Transverse colon (tissue), 4 donors: ENCODE results near the gene ZNF438. TPM values are rescaled to one million over a fixed set of nuclear protein-coding genes. Genes with fewer than 3 reads are reported as not detected.

Experiments
- DNase-seq: peaks from one replicate; pipeline ENCODE4 v3.0.0-alpha.2; 2019
- H3K27ac ChIP-seq, 4 donors: fragments of 200-600 bp; sonication (generic); 2 replicates each; pipeline ENCODE4 v1.5.1; 2016 to 2018; ENCODE audit warnings: inconsistent platforms in 4 of 4
- H3K27me3 ChIP-seq: fragments of 200-600 bp; sonication (generic); 2 replicates; pipeline ENCODE4 v1.5.1; 2017; ENCODE audit warnings: inconsistent platforms
- H3K36me3 ChIP-seq, 4 donors: fragments of 200-600 bp; sonication (generic); 2 replicates each; pipeline ENCODE4 v1.5.1; 2017 to 2019; ENCODE audit warnings: inconsistent platforms in 4 of 4
- H3K4me1 ChIP-seq, 4 donors: fragments of 200-600 bp; sonication (generic); 2 replicates each; pipeline ENCODE4 v1.5.1; 2017 to 2020; ENCODE audit warnings: inconsistent platforms in 4 of 4
- H3K4me3 ChIP-seq, 4 donors: fragments of 200-600 bp; sonication (generic); 1 replicate in 1 of 4; 2 replicates in 3 of 4; pipeline versions ENCODE4 v1.5.1 to v1.6.1; 2017 to 2019; ENCODE audit warnings: inconsistent platforms in 4 of 4
- H3K9me3 ChIP-seq, 2 donors: fragments of 200-600 bp; sonication (generic); 2 replicates each; pipeline ENCODE4 v1.5.1; 2017 to 2019; ENCODE audit warnings: inconsistent platforms in 2 of 2
- CTCF ChIP-seq, 5 experiments: fragments of 200-600 bp in 3 of 5; fragments of 450-650 bp in 2 of 5; sonication (generic) in 3 of 5; IDR thresholded peaks; 1 replicate in 2 of 5; 2 replicates in 3 of 5; pipeline ENCODE4 v1.5.1; 2016 to 2017; ENCODE audit warnings: antibody characterized with exemption in 5 of 5, inconsistent platforms in 3 of 5, mild to moderate bottlenecking in 2 of 5, moderate library complexity in 1 of 5
- EP300 ChIP-seq: sonication (generic); formaldehyde crosslinking; IDR thresholded peaks from one replicate; pipeline ENCODE4 v1.6.1; 2017; ENCODE audit warnings: antibody characterized with exemption, low read depth
- POLR2A ChIP-seq: fragments of 450-650 bp; IDR thresholded peaks from one replicate; pipeline ENCODE4 v1.6.1; 2016; ENCODE audit warnings: antibody characterized with exemption, mild to moderate bottlenecking, moderate library complexity
- POLR2AphosphoS5 ChIP-seq, 3 donors: sonication (generic); formaldehyde crosslinking; IDR thresholded peaks; one replicate each; pipeline ENCODE4 v1.6.1; 2016; ENCODE audit warnings: antibody characterized with exemption in 3 of 3
- WGBS, 2 donors: methylation state at CpG; one replicate each; pipeline ENCODE4 v1.1.5; 2018; ENCODE audit warnings: low coverage in 1 of 2; 5-methylcytosine and 5-hydroxymethylcytosine counted together
- in situ Hi-C, 4 donors: fragments of 200-750 bp; cut with MboI; loops; one replicate each; pipeline versions ENCODE4 v1.15.0 to v1.15.1; 2017; ENCODE audit warnings: low sequenced_read_pairs in 3 of 4, low pct_ligation_motif_present in 1 of 4, low pct_unique_long_range_greater_than_20kb in 1 of 4
- intact Hi-C: fragments of 100-400 bp; cut with DNase I; formaldehyde crosslinking; loops from one replicate; pipeline ENCODE4 v1.15.1; 2023; ENCODE audit warnings: low total_unique reads
- total RNA-seq, 4 donors: library from RNA; depleted of rRNA; stranded (reverse); fragments of >200 nt; gene quantifications; one replicate each; pipeline ENCODE4 v1.1.0, GENCODE V29; 2016

ZNF438 gene
- total RNA-seq, 4 donors from 2014 or later = 4.4 to 7.4 (median 6.4) TPM

DNA sequence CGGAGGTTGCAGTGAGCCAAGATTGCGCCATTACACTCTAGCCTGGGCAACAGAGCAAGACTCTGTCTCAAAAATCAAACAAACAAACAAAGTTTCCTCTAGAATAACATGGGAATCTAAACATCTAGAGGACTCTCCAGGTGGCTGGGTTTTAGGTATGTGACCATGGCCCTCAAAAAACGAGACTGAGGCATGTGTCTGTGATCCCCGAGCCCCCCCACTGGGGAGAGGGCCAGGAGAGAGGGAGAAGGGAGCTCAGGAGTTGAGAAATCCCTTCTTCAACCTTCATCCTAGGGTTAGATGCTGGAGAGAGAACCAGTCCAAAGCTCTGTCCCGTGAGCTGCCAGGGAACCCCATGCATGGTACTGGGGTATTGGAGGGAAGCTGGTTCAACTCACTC, 214.1 kb downstream of the ZNF438 start:
- Histone ChIP-seq H3K9me3 (no peaks in the 10 kb centered on the region), H3K27ac (peak overlapping the region; percentile 71 to 90 (median 76))
- intact Hi-C loops = loop anchor here (2.0 kb wide), 1 partner anchor 55 kb away; no protein-coding TSS in a partner anchor

DNA sequence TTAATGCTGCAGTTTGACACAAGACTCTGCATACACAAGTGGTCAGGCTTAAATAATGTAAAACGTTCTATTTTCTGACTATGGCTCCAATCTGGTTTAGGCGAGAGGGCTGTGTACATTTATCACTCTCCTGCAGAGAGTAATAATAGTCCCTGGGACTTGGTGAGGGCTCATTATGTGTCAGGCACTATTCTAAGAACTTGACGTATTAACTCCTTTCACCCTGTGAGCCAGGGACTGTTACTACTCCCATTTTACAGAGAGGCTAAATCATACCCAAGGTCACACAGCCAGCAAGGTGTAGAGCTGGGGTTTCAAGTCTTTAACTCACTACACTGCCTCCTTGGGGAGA, 214.9 kb downstream of the ZNF438 start:
- in situ Hi-C loops = no loop called here
- no peak for DNase-seq
- H3K27ac ChIP-seq = peak overlapping the region; percentile 71 to 90 (median 76)
- TF ChIP-seq CTCF (IDR thresholded peaks at IDR 0.05) (no peak), EP300 (no peak), POLR2A (no peak), POLR2AphosphoS5 (IDR thresholded peaks at IDR 0.05) (no peak)
- H3K9me3 ChIP-seq = no peaks in the 10 kb centered on the region
- H3K36me3 ChIP-seq = no peaks in the 10 kb centered on the region
- H3K27me3 ChIP-seq = no peaks in the 10 kb centered on the region
- H3K4me3 ChIP-seq = no peak overlapping the region
- peaks cover 14 to 68% (median 21%) of the 10 kb centered on the region in 4 donors for H3K4me1 ChIP-seq
- intact Hi-C loops = loop anchor here (2.0 kb wide), 1 partner anchor 54 kb away; no protein-coding TSS in a partner anchor
- WGBS, 2 donors = 75% methylated on average over 3 of the region's 3 CpGs; no CpG with 5 or more reads in 1 of the 2 donors

More for the DNA sequence above, 214.1 kb downstream of the ZNF438 start:
- DNase-seq = no peak
- Histone ChIP-seq H3K4me1 (peaks cover 11 to 61% (median 17%) of the 10 kb centered on the region in 4 donors), H3K27me3 (no peaks in the 10 kb centered on the region), H3K4me3 (no peak overlapping the region), H3K36me3 (no peaks in the 10 kb centered on the region)
- in situ Hi-C loops = no loop called here
- no peak for TF ChIP-seq CTCF (IDR thresholded peaks at IDR 0.05)
- TF ChIP-seq POLR2A = no peak
- no peak for TF ChIP-seq POLR2AphosphoS5 (IDR thresholded peaks at IDR 0.05)
- TF ChIP-seq EP300 = no peak
- WGBS, 2 donors = 74 to 76% methylated on average over 3 to 5 of the region's 5 CpGs

DNA sequence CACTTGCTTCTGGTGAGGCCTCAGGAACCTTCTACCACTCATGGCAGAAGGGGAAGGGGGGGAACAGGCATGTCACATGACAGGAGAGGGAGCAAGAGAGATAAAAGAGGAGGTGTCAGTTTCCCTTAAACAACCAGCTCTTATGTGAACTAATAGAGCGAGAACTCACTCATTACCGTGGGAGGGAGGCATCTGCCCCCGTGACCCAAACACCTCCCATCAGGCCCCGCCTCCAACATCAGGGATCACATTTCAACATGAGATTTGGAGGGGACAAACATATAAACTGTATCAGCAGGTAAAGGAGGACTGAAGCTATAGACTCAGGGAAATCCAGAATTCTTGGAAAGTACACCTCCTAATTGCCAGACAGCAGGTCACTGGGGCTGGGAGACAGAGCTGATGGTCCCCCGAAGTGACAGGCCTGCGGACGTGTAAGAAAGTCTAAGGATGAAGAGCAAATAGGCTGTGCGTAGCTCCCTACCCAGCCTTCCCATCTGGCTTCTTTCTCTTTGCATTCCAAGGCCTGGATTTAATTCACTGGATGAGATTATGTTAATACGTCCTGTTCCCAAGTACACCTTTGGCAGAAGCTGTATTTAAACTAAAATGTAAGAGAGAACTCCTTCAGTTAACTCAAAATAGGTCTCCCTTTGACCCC, 215.4 kb downstream of the ZNF438 start:
- intact Hi-C loops (loop anchor here (2.0 kb wide), 1 partner anchor 53 kb away; no protein-coding TSS in a partner anchor), in situ Hi-C loops (no loop called here)
- H3K27ac ChIP-seq = peak overlapping the region; percentile 71 to 90 (median 76)
- WGBS, 2 donors = 66 to 77% methylated on average over 9 of the region's 9 CpGs
- no peak for TF ChIP-seq POLR2AphosphoS5 (IDR thresholded peaks at IDR 0.05)
- TF ChIP-seq EP300 = no peak
- no peak for TF ChIP-seq CTCF (IDR thresholded peaks at IDR 0.05)
- DNase-seq = no peak
- no peaks in the 10 kb centered on the region for H3K27me3 ChIP-seq
- H3K4me1 ChIP-seq = peaks cover 16 to 71% (median 23%) of the 10 kb centered on the region in 4 donors
- no peaks in the 10 kb centered on the region for H3K9me3 ChIP-seq
- H3K4me3 ChIP-seq = no peak overlapping the region
- no peaks in the 10 kb centered on the region for H3K36me3 ChIP-seq

- no peak for TF ChIP-seq POLR2AphosphoS5 (IDR thresholded peaks at IDR 0.05)
- TF ChIP-seq EP300 = no peak
- no peak for TF ChIP-seq CTCF (IDR thresholded peaks at IDR 0.05)
- TF ChIP-seq POLR2A = no peak
- no peaks in the 10 kb centered on the region for H3K9me3 ChIP-seq
- H3K27me3 ChIP-seq = no peaks in the 10 kb centered on the region
- no peaks in the 10 kb centered on the region for H3K36me3 ChIP-seq
- peaks cover 16 to 58% (median 22%) of the 10 kb centered on the region in 4 donors for H3K4me1 ChIP-seq
- no peak for DNase-seq
- intact Hi-C loops (no loop called here), in situ Hi-C loops (no loop called here)
- H3K4me3 ChIP-seq = no peak overlapping the region
- H3K27ac ChIP-seq = peak overlapping the region; percentile 77 to 90 (median 86)
- WGBS, 2 donors = 71% methylated on average over 1 of the region's 1 CpG; no CpG with 5 or more reads in 1 of the 2 donors
Observed at GRCh38 chr10:30813872-30814481, 217.7 kb downstream of the ZNF438 start.
